NCI-H510A (cell line): ENCODE results near the gene SPDEF.
A peak's percentile ranks its signal among the peaks of the same experiment; 100 is the strongest.

Source experiments
- DNase-seq: peaks from one replicate; lab custom pipeline; 2025; lab: John Stamatoyannopoulos, UW

SPDEF gene

GRCh38 chr6:34556031-34556471, at the start of gene SPDEF:
SPDEF (minus strand) TSS chr6:34556329; CDS start chr6:34544455, 11,874 bp downstream.
- DNase-seq = no peak

GRCh38 chr6:34603707-34604106, 47.6 kb upstream of the SPDEF start:
- no peak for DNase-seq

- peak; percentile 49 for DNase-seq
These were observed 46.4 kb upstream of the SPDEF start for GRCh38 chr6:34602318-34603111.

GRCh38 chr6:34601706-34602105, 45.6 kb upstream of the SPDEF start:
- peak; percentile 75 for DNase-seq

- DNase-seq = no peak
These were observed 44.7 kb upstream of the SPDEF start for GRCh38 chr6:34600796-34601195.

GRCh38 chr6:34600101-34600500, 44.0 kb upstream of the SPDEF start:
- no peak for DNase-seq

GRCh38 chr6:34598712-34599111, 42.6 kb upstream of the SPDEF start:
- DNase-seq = no peak

- DNase-seq = no peak
These were observed 41.6 kb upstream of the SPDEF start for GRCh38 chr6:34597605-34598353.

GRCh38 chr6:34596798-34597197, 40.7 kb upstream of the SPDEF start:
- no peak for DNase-seq

GRCh38 chr6:34595332-34596184, 39.4 kb upstream of the SPDEF start:
- DNase-seq = no peak

GRCh38 chr6:34593701-34594100, 37.6 kb upstream of the SPDEF start:
- DNase-seq = no peak

- no peak for DNase-seq
These were observed 36.3 kb upstream of the SPDEF start for GRCh38 chr6:34592208-34592952.

- DNase-seq = no peak
These were observed 33.6 kb upstream of the SPDEF start for GRCh38 chr6:34589691-34590090.

GRCh38 chr6:34589140-34589539, 33.0 kb upstream of the SPDEF start:
- no peak for DNase-seq

GRCh38 chr6:34587851-34588250, 31.7 kb upstream of the SPDEF start:
- no peak for DNase-seq

GRCh38 chr6:34587325-34587724, 31.2 kb upstream of the SPDEF start:
- DNase-seq = no peak

GRCh38 chr6:34586327-34587040, 30.4 kb upstream of the SPDEF start:
- DNase-seq = no peak

- no peak for DNase-seq
These were observed 29.5 kb upstream of the SPDEF start for GRCh38 chr6:34585512-34586061.

GRCh38 chr6:34585108-34585507, 29.0 kb upstream of the SPDEF start:
- no peak for DNase-seq

GRCh38 chr6:34584694-34585093, 28.6 kb upstream of the SPDEF start:
- no peak for DNase-seq
